SK-N-MC (cell line): Measurements from ENCODE around the gene EHD3.

Experiments
- DNase-seq: peaks from one replicate; pipeline ENCODE4 v3.0.0-alpha.2; 2011; ENCODE audit warnings: low read depth, low spot score
- H3K27ac ChIP-seq: fragments of 200-600 bp; sonication (generic); 2 replicates; pipeline ENCODE4 v1.5.1; 2016; ENCODE audit warnings: mixed run types
- H3K36me3 ChIP-seq: fragments of 200-600 bp; sonication (generic); 2 replicates; pipeline ENCODE4 v1.6.1; 2017; ENCODE audit warnings: antibody characterized with exemption, low read length, mixed read lengths; ENCODE audit not compliant: insufficient read depth
- H3K4me3 ChIP-seq: fragments of 200-600 bp; sonication (generic); 2 replicates; pipeline ENCODE4 v1.5.1; 2016
- H3K9ac ChIP-seq: fragments of 200-600 bp; sonication (generic); 2 replicates; pipeline ENCODE4 v1.8.0; 2017; ENCODE audit warnings: mixed run types, mixed read lengths; ENCODE audit not compliant: insufficient read length
- H3K9me3 ChIP-seq: fragments of 200-600 bp; sonication (generic); 2 replicates; pipeline ENCODE4 v1.6.1; 2017; ENCODE audit warnings: low read depth, mild to moderate bottlenecking, antibody characterized with exemption, low read length, moderate library complexity, mixed read lengths
- EZH2 ChIP-seq: fragments of 200-600 bp; sonication (generic); IDR thresholded peaks from one replicate; pipeline ENCODE4 v1.6.1; 2017; ENCODE audit warnings: antibody characterized with exemption
- FOXP2 ChIP-seq: optimal IDR thresholded peaks from 2 replicates; pipeline ENCODE3; 2011; ENCODE audit warnings: mild to moderate bottlenecking, moderate library complexity; ENCODE audit not compliant: insufficient read depth; ENCODE audit errors: extremely low read length, control extremely low read depth
- POLR2AphosphoS5 ChIP-seq: IDR thresholded peaks from 2 replicates; pipeline ENCODE4 v1.6.1; 2012; ENCODE audit warnings: mild to moderate bottlenecking, low read depth, low read length, borderline replicate concordance

The EHD3 gene

GRCh38 chr2:31244101-31244500, 10.1 kb downstream of the EHD3 start:
- Histone ChIP-seq H3K27ac (no peak overlapping the region), H3K36me3 (no peaks in the 10 kb centered on the region), H3K4me3 (no peak overlapping the region), H3K9ac (no peak overlapping the region), H3K9me3 (no peaks in the 10 kb centered on the region)
- DNase-seq, result no peak
- TF ChIP-seq FOXP2, result no peak
- no peak for TF ChIP-seq POLR2AphosphoS5
- no peak for TF ChIP-seq EZH2

GRCh38 chr2:31246184-31246852, 12.4 kb downstream of the EHD3 start:
- H3K4me3 ChIP-seq, result no peak overlapping the region
- H3K9me3 ChIP-seq, result no peaks in the 10 kb centered on the region
- no peak overlapping the region for H3K27ac ChIP-seq
- no peak overlapping the region for H3K9ac ChIP-seq
- H3K36me3 ChIP-seq, result no peaks in the 10 kb centered on the region
- DNase-seq, result no peak
- TF ChIP-seq FOXP2 (no peak), EZH2 (no peak), POLR2AphosphoS5 (no peak)

- Histone ChIP-seq H3K36me3 (no peaks in the 10 kb centered on the region), H3K9ac (no peak overlapping the region), H3K4me3 (no peak overlapping the region), H3K9me3 (no peaks in the 10 kb centered on the region), H3K27ac (no peak overlapping the region)
- no peak for DNase-seq
- TF ChIP-seq FOXP2 (no peak), POLR2AphosphoS5 (no peak), EZH2 (no peak)
Measured at GRCh38 chr2:31247711-31248110, 13.8 kb downstream of the EHD3 start.

GRCh38 chr2:31248139-31248538, 14.2 kb downstream of the EHD3 start:
- TF ChIP-seq FOXP2 (no peak), EZH2 (no peak), POLR2AphosphoS5 (no peak)
- Histone ChIP-seq H3K9me3 (no peaks in the 10 kb centered on the region), H3K9ac (no peak overlapping the region), H3K27ac (no peak overlapping the region), H3K36me3 (no peaks in the 10 kb centered on the region), H3K4me3 (no peak overlapping the region)
- no peak for DNase-seq

- H3K9me3 ChIP-seq, result no peaks in the 10 kb centered on the region
- no peaks in the 10 kb centered on the region for H3K36me3 ChIP-seq
- no peak overlapping the region for H3K27ac ChIP-seq
- no peak overlapping the region for H3K9ac ChIP-seq
- TF ChIP-seq EZH2, result no peak
- no peak for TF ChIP-seq FOXP2
- no peak for TF ChIP-seq POLR2AphosphoS5
- no peak overlapping the region for H3K4me3 ChIP-seq
- DNase-seq, result no peak
Measured at GRCh38 chr2:31249009-31249690, 15.2 kb downstream of the EHD3 start.

- Histone ChIP-seq H3K36me3 (no peaks in the 10 kb centered on the region), H3K9ac (no peak overlapping the region), H3K4me3 (no peak overlapping the region), H3K27ac (no peak overlapping the region), H3K9me3 (no peaks in the 10 kb centered on the region)
- TF ChIP-seq EZH2 (no peak), FOXP2 (no peak), POLR2AphosphoS5 (no peak)
- DNase-seq, result no peak
Measured at GRCh38 chr2:31251018-31251417, 17.1 kb downstream of the EHD3 start.

- TF ChIP-seq POLR2AphosphoS5 (no peak), FOXP2 (no peak), EZH2 (no peak)
- no peak for DNase-seq
- no peak overlapping the region for H3K27ac ChIP-seq
- no peak overlapping the region for H3K4me3 ChIP-seq
- no peaks in the 10 kb centered on the region for H3K9me3 ChIP-seq
- H3K36me3 ChIP-seq, result no peaks in the 10 kb centered on the region
- no peak overlapping the region for H3K9ac ChIP-seq
Measured at GRCh38 chr2:31251851-31252250, 17.9 kb downstream of the EHD3 start.

- no peak overlapping the region for H3K27ac ChIP-seq
- H3K4me3 ChIP-seq, result no peak overlapping the region
Measured at GRCh38 chr2:31253356-31254131, 19.6 kb downstream of the EHD3 start.

More at GRCh38 chr2:31253356-31254131, 19.6 kb downstream of the EHD3 start:
- Histone ChIP-seq H3K9me3 (no peaks in the 10 kb centered on the region), H3K36me3 (no peaks in the 10 kb centered on the region), H3K9ac (no peak overlapping the region)
- TF ChIP-seq POLR2AphosphoS5 (no peak), EZH2 (no peak), FOXP2 (no peak)
- DNase-seq, result no peak
